Measurements from ENCODE around the gene PTPRK.

DNA sequence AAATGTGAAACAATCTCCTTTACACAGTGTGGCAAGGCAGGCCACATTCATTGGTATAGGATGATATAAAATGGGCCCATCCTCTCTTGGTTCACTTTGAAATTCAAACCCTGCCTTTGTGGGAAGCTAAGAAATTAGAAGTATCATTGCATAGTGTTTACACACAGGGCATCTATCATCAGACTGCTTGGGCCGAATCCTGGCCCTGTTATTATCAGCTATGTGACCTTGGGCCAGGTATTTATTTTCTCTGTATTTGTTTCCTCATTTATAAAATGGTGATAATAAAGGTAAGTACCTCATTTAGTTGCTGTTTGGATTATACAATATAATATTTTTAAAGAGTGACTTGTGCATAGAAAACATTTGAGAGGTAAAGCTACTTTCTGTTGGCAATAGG, 45.5 kb downstream of the PTPRK start:
- TF ChIP-seq ASH2L (IDR thresholded peaks at IDR 0.05; ENCODE audit: low read length) (no peak), JUND (IDR thresholded peaks at IDR 0.05; ENCODE audit: low read length) (no peak), POLR2A (IDR thresholded peaks at IDR 0.05; ENCODE audit: control extremely low read depth in 1 of 2, low read depth in 2 of 2, low read length in 2 of 2) (no peak)
